SHP77 (cell line): ENCODE results near the gene LMBR1.
"Not testable (repeated sequence)": the region's sequence is repeated elsewhere in the genome, so short reads cannot be mapped to it uniquely, and the experiment has no call there.

ENCODE experiments used
- DNase-seq, 2 experiments: peaks; one replicate each; lab custom pipeline; 2025; lab: John Stamatoyannopoulos, UW

Gene LMBR1

DNA sequence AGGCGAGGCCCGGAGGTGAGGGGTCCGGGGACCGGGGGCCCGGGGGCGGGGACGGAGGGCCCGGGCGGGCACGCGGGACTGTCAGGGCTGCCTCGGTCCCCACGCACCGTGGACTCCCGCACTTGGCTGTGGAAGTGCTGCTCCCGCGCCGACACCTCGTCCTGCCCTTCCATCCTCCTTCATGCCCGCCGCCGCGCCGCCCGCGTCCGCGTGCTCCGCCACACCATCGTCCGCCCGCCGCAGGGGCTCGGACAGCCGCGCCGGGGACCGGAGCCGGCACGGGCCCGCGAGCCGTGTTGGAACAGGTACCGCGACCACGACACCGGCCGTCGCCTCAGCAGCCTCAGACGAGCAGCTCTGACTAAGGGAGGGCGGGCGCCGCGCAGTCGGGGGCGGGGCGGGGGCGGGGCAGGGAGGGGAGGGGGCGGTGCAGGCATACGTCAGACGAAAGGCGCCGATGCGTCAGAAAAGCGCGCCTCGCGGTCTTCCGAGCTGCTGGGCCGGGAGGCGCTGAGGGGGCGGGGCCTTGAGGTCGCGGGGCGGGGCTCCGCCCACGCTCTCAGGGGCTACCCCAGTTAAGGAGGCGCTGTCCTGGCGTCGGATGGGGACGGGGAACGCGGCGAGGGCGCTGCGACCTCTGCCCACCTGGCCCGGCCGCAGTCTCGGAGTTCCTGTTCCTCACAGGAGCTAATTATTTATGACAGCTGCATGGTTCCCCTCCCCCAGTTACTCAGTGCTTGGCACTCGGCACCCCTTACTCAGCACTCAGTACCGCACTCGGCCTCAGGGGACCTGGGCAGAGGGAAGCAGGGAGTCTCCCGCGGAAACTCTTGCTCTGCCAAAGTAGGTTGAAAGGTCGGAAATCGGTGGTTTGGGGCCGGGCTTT is at the start of gene LMBR1:
Gene LMBR1, minus strand, starts transcription at position 363 of the 886 bp plus-strand sequence. Its CDS starts 190 bp downstream, at position 173.
- peak; percentile 87 to 93 for DNase-seq

DNA sequence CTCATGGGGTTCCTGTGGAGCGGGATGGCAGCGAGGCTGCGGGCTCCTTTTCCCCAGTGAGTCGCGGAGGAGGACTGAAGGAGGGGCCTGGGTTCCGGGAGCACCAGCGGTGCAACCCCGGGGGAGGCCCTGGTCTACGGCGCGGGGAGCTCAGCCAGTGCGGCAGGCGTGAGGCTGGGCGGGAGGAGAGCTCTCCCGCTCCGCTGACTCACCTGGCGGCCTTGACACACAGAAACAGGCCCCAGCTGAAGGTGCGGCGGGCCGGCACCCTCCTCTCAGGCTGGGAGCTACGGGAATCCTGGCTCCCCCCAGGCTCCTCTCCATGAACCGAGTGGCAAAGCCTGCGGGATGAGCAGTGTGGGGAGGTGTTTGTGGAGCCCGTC is 49.7 kb upstream of the LMBR1 start:
- no peak for DNase-seq

DNA sequence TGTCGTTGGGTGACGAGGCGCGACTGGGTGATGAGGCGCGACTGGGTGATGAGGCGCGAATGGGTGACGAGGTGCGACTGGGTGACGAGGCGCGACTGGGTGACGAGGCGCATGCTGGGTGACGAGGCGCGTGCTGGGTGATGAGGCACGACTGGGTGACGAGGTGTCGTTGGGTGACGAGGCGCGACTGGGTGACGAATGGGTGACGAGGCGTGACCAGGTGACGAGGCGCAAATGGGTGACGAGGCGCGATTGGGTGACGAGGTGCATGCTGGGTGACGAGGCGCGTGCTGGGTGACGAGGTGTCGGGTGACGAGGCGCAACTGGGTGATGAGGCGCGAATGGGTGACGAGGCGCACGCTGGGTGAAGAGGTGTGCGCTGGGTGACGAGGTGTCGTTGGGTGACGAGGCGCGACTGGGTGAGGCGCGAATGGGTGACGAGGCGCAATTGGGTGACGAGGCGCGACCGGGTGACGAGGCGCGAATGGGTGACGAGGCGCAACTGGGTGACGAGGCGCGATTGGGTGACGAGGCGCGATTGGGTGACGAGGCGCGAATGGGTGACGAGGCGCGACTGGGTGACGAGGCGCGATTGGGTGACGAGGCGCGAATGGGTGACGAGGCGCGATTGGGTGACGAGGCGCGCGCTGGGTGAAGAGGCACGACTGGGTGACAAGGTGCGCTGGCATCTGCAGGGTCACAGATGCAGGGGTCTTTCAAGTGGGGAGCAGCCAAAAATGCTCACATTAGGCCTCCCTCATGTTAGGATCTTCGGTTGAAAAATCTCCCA is 48.6 kb upstream of the LMBR1 start:
- no peak for DNase-seq

- no peak for DNase-seq
Measured at GRCh38 chr7:156940421-156941122, 47.6 kb upstream of the LMBR1 start.

DNA sequence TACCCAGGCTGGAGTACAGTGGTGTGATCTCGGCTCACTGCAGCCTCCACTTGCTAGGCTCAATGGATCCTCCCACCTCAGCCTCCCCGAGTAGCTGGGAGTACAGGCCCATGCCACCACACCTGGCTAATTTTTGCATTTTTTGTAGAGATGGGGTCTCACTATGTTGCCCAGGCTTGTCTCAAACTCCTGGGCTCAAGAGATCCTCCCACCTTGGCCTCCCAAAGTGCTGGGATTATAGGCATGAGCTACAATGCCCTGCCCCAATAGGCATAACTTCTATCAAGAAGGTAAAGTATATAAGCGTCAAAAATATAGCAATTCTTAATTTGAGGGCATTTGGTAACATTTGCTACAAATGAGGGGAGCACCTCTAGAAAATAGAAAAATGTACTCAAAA is 43.8 kb upstream of the LMBR1 start:
- not testable (repeated sequence) for DNase-seq

GRCh38 chr7:156935250-156935649 is 42.3 kb upstream of the LMBR1 start:
- no peak for DNase-seq

GRCh38 chr7:156932006-156932405 is 39.0 kb upstream of the LMBR1 start:
- DNase-seq: no peak

GRCh38 chr7:156929789-156930539 is 37.0 kb upstream of the LMBR1 start:
- no peak for DNase-seq

GRCh38 chr7:156928406-156928747 is 35.4 kb upstream of the LMBR1 start:
- no peak for DNase-seq

GRCh38 chr7:156927571-156928405 is 34.8 kb upstream of the LMBR1 start:
- peak; percentile 18 to 31 for DNase-seq

- not testable (repeated sequence) for DNase-seq
Measured at GRCh38 chr7:156925821-156926220, 32.8 kb upstream of the LMBR1 start.

GRCh38 chr7:156922304-156922703 is 29.3 kb upstream of the LMBR1 start:
- not testable (repeated sequence) for DNase-seq

GRCh38 chr7:156920487-156921373 is 27.7 kb upstream of the LMBR1 start:
- DNase-seq: not testable (repeated sequence)

DNA sequence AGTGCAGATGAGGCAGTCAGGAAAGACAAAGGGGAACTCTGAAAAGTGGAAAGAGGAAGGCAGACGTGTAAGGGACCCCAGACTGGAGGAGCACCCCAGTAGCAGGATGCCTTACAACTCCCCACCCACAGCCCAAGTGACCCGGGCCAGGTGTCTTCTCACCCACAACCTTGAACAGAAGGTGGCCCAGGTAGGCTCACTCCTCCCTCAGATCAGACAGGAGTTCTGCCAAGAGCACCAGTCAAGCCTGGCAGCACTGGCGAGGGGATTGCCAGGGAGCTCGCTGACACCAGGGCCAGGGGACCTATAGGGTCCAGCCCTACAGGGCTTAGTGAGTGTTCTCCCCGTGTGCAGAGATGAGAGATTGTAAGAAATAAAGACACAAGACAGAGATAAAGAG is 27.1 kb upstream of the LMBR1 start:
- DNase-seq: no peak

DNA sequence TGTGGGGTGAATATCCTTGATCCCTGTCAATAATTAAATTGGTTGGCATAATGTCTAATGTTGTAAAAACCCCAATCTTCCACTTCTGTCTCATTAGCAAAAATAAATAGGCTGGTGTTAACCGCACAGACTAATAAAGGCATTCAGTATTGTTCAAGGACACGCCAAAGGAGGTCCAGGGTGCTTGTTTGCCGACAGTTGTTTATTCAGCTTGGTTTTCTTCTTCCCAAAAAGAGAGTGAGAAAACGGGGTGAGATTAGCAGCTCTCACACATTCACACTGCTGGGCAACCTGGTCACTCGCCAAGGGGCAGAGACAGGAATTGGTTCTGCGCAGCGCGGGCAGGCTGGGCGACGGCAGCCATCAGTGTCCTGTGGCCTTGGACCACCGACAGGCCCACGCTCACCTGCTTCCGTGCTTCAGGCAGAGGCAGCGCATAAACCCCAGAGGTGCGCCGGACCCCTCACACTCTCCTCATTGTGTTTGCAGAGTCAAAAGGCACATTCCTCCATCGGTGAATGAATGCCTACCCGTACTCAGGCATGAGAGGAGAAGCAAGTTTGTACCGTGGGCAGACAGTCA is 26.2 kb upstream of the LMBR1 start:
- DNase-seq: no peak

- no peak for DNase-seq
Measured at GRCh38 chr7:156918635-156919034, 25.7 kb upstream of the LMBR1 start.

DNA sequence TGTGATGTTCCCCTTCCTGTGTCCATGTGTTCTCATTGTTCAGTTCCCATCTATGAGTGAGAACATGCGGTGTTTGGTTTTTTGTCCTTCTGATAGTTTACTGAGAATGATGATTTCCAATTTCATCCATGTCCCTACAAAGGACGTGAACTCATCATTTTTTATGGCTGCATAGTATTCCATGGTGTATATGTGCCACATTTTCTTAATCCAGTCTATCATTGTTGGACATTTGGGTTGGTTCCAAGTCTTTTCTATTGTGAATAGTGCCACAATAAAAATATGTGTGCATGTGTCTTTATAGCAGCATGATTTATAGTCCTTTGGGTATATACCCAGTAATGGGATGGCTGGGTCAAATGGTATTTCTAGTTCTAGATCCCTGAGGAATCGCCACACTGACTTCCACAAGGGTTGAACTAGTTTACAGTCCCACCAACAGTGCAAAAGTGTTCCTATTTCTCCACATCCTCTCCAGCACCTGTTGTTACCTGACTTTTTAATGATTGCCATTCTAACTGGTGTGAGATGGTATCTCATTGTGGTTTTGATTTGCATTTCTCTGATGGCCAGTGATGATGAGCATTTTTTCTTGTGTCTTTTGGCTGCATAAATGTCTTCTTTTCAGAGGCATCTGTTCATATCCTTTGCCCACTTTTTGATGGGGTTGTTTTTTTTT is 16.7 kb upstream of the LMBR1 start:
- not testable (repeated sequence) for DNase-seq

GRCh38 chr7:156907656-156908055 is 14.7 kb upstream of the LMBR1 start:
- DNase-seq: no peak

- DNase-seq: no peak
Measured at GRCh38 chr7:156906200-156906649, 13.2 kb upstream of the LMBR1 start.
